Measurements from ENCODE around the gene DPH5. TPM values are rescaled to one million over a fixed set of nuclear protein-coding genes. Genes with fewer than 3 reads are reported as not detected.

Gene DPH5
- total RNA-seq, 3 donors from 2014 or later = 15.4 to 23.1 (median 22.3) TPM

DNA sequence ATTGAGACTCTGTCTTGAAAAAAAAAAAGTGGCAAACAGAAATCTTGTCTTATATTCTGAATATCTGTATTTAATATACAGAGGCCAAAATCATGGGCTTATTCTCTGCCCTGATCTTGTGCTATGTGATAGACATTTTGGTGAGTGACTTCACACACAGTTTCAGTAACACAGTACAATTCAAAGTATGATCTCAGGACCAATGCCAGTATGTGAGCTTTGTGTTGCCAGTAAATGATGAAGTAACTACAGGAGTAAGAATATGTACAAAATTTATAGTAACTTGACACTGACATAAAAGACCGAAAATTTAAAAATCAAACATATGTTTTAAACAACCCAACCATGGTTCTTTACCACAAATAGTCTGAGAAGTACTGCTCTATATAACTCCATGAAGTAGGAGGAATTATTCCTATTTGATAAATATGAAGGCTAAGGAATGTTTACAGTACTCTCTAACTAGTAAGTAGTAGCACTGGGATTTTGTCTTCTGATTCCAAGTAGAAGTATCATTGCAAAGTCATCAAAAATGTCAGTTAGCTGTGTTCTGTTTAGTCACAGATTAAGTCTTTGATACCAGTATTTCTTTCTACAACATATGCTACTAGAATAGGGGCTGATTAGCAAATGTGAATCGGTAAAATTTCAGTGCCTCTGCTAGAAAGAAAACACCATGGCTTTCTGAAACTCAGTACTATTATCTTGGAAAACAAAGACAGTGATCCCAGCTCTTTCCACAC, 25.3 kb downstream of the DPH5 start:
- DNase-seq (no peak), ATAC-seq (no peak)
- H3K4me3 ChIP-seq = no peak overlapping the region
- H3K9me3 ChIP-seq = no peaks in the 10 kb centered on the region
- peaks cover 3% of the 10 kb centered on the region for H3K4me1 ChIP-seq (ENCODE audit: low read depth)
- no peaks in the 10 kb centered on the region for H3K36me3 ChIP-seq (ENCODE audit: low read depth)
- intact Hi-C loops (cut with DNase I, micrococcal nuclease) = no loop called here
- TF ChIP-seq, protein P1, sequence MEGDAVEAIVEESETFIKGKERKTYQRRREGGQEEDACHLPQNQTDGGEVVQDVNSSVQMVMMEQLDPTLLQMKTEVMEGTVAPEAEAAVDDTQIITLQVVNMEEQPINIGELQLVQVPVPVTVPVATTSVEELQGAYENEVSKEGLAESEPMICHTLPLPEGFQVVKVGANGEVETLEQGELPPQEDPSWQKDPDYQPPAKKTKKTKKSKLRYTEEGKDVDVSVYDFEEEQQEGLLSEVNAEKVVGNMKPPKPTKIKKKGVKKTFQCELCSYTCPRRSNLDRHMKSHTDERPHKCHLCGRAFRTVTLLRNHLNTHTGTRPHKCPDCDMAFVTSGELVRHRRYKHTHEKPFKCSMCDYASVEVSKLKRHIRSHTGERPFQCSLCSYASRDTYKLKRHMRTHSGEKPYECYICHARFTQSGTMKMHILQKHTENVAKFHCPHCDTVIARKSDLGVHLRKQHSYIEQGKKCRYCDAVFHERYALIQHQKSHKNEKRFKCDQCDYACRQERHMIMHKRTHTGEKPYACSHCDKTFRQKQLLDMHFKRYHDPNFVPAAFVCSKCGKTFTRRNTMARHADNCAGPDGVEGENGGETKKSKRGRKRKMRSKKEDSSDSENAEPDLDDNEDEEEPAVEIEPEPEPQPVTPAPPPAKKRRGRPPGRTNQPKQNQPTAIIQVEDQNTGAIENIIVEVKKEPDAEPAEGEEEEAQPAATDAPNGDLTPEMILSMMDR (IDR thresholded peaks at IDR 0.05) = no peak

DNA sequence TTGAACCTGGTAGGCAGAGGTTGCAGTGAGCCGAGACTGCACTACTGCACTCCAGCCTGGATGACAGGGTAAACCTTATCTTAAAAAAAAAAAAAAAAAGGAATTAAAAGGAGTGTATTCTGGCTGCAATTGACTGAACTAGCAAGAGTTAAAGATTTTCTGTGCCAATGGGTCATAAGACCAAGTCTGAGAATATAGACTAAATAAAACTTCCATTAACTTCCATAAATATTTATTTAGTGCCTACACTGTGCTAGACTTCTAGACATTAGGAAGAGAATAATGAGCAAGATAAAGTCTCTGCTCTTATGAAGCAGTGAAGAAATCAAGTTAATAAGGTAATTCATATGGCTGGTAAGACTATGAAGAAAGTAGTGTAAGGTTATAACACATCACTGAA, 27.2 kb downstream of the DPH5 start:
- intact Hi-C loops (cut with DNase I, micrococcal nuclease) = no loop called here
- Histone ChIP-seq H3K4me1 (ENCODE audit: low read depth) (no peaks in the 10 kb centered on the region), H3K4me3 (no peak overlapping the region), H3K9me3 (no peaks in the 10 kb centered on the region), H3K36me3 (ENCODE audit: low read depth) (no peaks in the 10 kb centered on the region)
- ATAC-seq (no peak), DNase-seq (no peak)
- TF ChIP-seq, protein P1 (IDR thresholded peaks at IDR 0.05) = no peak

DNA sequence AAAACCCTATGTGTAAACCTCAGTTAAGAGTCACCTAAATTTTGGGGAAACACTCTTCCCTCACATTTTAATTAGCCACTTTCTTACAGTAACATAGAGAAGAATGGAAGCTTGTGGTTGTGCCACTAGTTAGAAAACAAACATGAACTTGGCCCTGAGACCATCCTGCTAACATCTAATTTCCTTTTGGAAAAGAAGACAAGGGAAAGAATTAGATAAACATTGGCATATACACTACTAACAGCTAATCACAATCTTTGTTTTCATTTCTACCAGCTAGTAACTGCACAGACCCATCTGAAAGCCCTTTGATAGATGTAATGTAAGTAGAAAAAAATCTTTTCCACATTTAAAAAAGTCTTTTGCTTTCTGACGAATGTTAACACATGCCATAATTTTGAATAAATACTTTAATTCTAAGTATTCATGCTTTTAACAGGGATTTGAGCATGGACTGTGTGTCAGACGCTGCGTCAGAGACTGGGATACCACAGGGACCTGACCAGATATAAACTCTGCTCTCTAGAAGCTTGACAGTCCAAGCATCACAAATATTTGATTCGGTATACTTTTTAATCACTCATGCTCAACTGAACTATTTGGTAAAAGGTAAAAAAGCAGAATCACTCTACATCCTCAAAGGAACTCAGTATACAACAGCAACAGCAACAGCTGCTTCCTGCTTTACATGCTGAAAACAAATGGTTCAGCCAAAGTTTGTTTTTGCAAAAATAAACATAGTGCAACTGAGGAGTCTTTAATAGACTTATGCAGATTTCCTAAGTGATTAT, 30.2 kb downstream of the DPH5 start:
- H3K4me1 ChIP-seq (ENCODE audit: low read depth) = no peaks in the 10 kb centered on the region
- TF ChIP-seq, protein P1 (IDR thresholded peaks at IDR 0.05) = no peak
- ATAC-seq (no peak), DNase-seq (no peak)
- no peaks in the 10 kb centered on the region for H3K9me3 ChIP-seq
- no peak overlapping the region for H3K4me3 ChIP-seq
- no peaks in the 10 kb centered on the region for H3K36me3 ChIP-seq (ENCODE audit: low read depth)
- intact Hi-C loops (cut with DNase I, micrococcal nuclease) = no loop called here

DNA sequence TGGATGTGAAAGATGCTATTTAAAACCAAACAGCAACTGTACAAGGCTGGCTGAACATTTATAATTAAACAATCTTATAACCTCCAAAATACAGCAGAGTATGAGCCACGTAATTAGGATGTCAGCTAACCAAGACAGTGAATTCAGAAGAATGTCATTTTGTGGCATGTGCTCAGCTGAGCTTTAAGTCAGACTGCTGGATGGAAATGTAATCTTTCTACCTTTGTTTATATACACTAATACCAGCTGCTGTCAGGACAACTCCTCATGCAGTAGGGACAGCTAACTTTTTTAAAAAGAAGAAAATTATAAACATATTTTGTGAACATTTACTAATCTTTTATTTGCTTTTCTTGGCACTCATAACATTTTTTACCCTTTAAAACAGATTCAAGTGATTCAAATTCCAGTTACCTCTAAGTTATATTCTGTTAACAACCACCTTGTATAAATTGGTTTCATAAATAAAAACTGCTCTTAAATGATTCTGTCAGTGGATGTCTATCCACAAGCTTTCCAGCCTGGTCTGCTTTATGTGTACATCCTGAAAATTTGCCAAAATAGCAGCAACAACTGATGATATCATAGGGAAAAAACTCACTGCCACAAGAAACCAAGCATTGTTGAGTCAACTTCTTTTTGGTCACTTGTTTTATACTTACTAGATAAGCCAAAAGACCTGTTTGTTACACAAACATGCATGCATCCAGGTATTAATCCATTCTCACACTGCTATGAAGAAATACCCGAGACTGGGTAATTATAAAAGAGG, 36.1 kb downstream of the DPH5 start:
- no peak overlapping the region for H3K4me3 ChIP-seq
- TF ChIP-seq, protein P1 (IDR thresholded peaks at IDR 0.05) = no peak
- DNase-seq (no peak), ATAC-seq (no peak)
- H3K36me3 ChIP-seq (ENCODE audit: low read depth) = no peaks in the 10 kb centered on the region
- intact Hi-C loops (cut with DNase I, micrococcal nuclease) = no loop called here
- H3K4me1 ChIP-seq (ENCODE audit: low read depth) = no peaks in the 10 kb centered on the region
- no peaks in the 10 kb centered on the region for H3K9me3 ChIP-seq

DNA sequence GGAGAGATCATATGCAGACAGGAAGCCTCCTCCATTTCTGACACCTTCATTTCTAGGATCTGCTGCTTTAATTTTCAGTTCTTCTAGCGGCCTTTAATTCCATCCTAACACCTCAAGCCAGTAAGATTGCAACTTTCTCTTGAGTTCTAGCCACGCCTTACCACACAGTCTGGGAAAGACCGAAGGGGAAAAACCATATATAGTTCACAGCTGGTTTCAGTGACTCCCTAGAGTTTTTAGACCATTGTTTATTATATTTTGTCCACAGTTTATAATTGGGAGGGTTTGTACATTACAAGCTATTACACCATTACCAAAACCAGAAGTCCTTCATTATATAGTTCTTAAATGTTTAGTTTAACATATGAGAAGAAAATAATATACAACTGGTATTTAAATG, 37.5 kb downstream of the DPH5 start:
- no peak for DNase-seq
- no peaks in the 10 kb centered on the region for H3K9me3 ChIP-seq

More for the DNA sequence above, 37.5 kb downstream of the DPH5 start:
- TF ChIP-seq, protein P1 (IDR thresholded peaks at IDR 0.05) = no peak
- intact Hi-C loops (cut with DNase I, micrococcal nuclease) = no loop called here
- H3K4me1 ChIP-seq (ENCODE audit: low read depth) = no peaks in the 10 kb centered on the region
- no peak overlapping the region for H3K4me3 ChIP-seq
- no peaks in the 10 kb centered on the region for H3K36me3 ChIP-seq (ENCODE audit: low read depth)
- ATAC-seq = peak; percentile 26

Measured in mucosa of descending colon (tissue), 3 donors.